ENCODE results near the gene SALL2. TPM values are rescaled to one million over a fixed set of nuclear protein-coding genes. Genes with fewer than 3 reads are reported as not detected.
A peak's percentile ranks its signal among the peaks of the same experiment; 100 is the strongest.

The SALL2 gene
- total RNA-seq, 1 experiment from 2014 or later, result 287 TPM

DNA sequence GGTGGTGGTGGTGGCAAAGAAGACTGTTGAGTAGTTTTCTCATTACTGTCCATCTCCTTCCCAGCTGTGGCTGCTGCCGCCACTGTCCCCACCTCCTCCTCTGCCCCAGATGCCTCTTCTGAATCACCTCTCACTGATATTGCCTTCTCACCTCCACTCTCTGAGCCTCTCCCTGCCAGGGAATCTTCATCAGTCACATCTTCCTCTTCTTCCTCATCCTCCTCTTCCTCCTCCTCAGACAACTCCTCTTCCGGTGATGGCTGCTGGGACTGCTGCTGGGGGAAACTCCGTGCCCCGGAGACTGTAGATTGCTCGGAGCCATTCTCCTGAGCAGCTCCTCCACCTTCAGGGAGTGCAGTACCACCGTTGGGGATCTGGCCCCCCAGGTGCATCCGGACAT lies 2.9 kb downstream of the SALL2 start:
- peak overlapping the region; percentile 29 to 55 for H3K4me3 Mint-ChIP-seq
- Histone ChIP-seq H3K27ac (ENCODE audit: insufficient read length, low read depth, low read length) (no peak overlapping the region), H4K8ac (replicated peaks; ENCODE audit: insufficient read length, low read depth, low read length) (no peak overlapping the region), H3K4me1 (ENCODE audit: insufficient read depth, low read length) (peaks cover 13% of the 10 kb centered on the region; the same call in 1 of the 2 replicates), H2BK5ac (ENCODE audit: insufficient read length, low read length) (no peak overlapping the region), H3K4me2 (ENCODE audit: insufficient read depth, insufficient read length, low read length) (peak overlapping the region; percentile 40), H2AK5ac (ENCODE audit: insufficient read length, low read length) (no peak overlapping the region), H3K4ac (ENCODE audit: low read depth, low read length) (no peak overlapping the region), H3K56ac (ENCODE audit: insufficient read length, low read depth, low read length) (no peak overlapping the region), H4K5ac (ENCODE audit: insufficient read length, low read depth, low read length) (no peak overlapping the region), H2BK120ac (ENCODE audit: low read depth, low read length, poor library complexity, severe bottlenecking) (no peak overlapping the region), H3K18ac (ENCODE audit: insufficient read length, low read depth, low read length) (no peak overlapping the region), H2BK12ac (ENCODE audit: insufficient read length, low read depth, low read length) (no peak overlapping the region), H3K27me3 (ENCODE audit: insufficient read depth, low read length) (no peaks in the 10 kb centered on the region), H2BK20ac (ENCODE audit: low read depth, low read length, poor library complexity, severe bottlenecking) (no peak overlapping the region), H2BK15ac (ENCODE audit: low read depth, low read length) (no peak overlapping the region), H4K20me1 (ENCODE audit: control insufficient read depth, insufficient read depth, insufficient read length) (no peaks in the 10 kb centered on the region), H3K9ac (ENCODE audit: extremely low read depth, insufficient read length, low read length) (no peak overlapping the region), H3K23me2 (ENCODE audit: insufficient read length, low read depth, low read length, poor library complexity, severe bottlenecking) (peaks cover 8% of the 10 kb centered on the region), H3K23ac (ENCODE audit: insufficient read length, low read depth, low read length) (no peak overlapping the region), H2AFZ (ENCODE audit: low read length) (no peak overlapping the region), H3T11ph (ENCODE audit: low read length) (no peak overlapping the region), H4K91ac (ENCODE audit: insufficient read length, low read depth, low read length) (no peak overlapping the region), H3K9me3 (ENCODE audit: control insufficient read depth, low read depth, low read length) (no peaks in the 10 kb centered on the region), H3K79me2 (ENCODE audit: insufficient read depth, low read length) (peaks cover 9% of the 10 kb centered on the region; the same call in 1 of the 2 replicates), H3K14ac (ENCODE audit: insufficient read depth, low read length) (no peak overlapping the region), H3K79me1 (ENCODE audit: insufficient read depth, low read depth, low read length, poor library complexity, severe bottlenecking) (peaks cover 15% of the 10 kb centered on the region)
- WGBS (ENCODE audit: extremely low coverage, insufficient read length, low lambda C conversion rate), result no CpG with 5 or more reads among the region's 7 CpGs
- H3K4me1 Mint-ChIP-seq, result peaks cover 69% of the 10 kb centered on the region in 2 experiments
- peaks cover 45 to 61% (median 54%) of the 10 kb centered on the region in 3 experiments for H3K36me3 Mint-ChIP-seq (ENCODE audit: insufficient read depth in 1 of 3, low read depth in 3 of 3)
- H3K9me3 Mint-ChIP-seq, result no peaks in the 10 kb centered on the region
- TF ChIP-seq, protein P1, sequence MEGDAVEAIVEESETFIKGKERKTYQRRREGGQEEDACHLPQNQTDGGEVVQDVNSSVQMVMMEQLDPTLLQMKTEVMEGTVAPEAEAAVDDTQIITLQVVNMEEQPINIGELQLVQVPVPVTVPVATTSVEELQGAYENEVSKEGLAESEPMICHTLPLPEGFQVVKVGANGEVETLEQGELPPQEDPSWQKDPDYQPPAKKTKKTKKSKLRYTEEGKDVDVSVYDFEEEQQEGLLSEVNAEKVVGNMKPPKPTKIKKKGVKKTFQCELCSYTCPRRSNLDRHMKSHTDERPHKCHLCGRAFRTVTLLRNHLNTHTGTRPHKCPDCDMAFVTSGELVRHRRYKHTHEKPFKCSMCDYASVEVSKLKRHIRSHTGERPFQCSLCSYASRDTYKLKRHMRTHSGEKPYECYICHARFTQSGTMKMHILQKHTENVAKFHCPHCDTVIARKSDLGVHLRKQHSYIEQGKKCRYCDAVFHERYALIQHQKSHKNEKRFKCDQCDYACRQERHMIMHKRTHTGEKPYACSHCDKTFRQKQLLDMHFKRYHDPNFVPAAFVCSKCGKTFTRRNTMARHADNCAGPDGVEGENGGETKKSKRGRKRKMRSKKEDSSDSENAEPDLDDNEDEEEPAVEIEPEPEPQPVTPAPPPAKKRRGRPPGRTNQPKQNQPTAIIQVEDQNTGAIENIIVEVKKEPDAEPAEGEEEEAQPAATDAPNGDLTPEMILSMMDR (conservative IDR thresholded peaks at IDR 0.05), result no peak
- DNase-seq, result no peak
- peak overlapping the region; percentile 75 to 94 (median 91); a peak in 5 of 7 replicates for H3K27ac Mint-ChIP-seq
- H3K27me3 Mint-ChIP-seq (ENCODE audit: low read depth), result no peaks in the 10 kb centered on the region

Data from H9 (cell line).